Urothelium cell line (cell line): ENCODE measurements around the gene CFAP65.

ENCODE experiments used
- DNase-seq: peaks from one replicate; pipeline ENCODE4 v3.0.0; 2011; ENCODE audit warnings: low spot score, mixed read lengths
- FAIRE-seq: peaks from 2 replicates; lab custom pipeline; 2011; peaks lifted over from hg19 to GRCh38; lab: Jason Lieb, UNC

The CFAP65 gene

GRCh38 chr2:218979846-218980734 is 61.2 kb downstream of the CFAP65 start:
- FAIRE-seq = peak; percentile 9
- DNase-seq = peak; percentile 88

- FAIRE-seq = no peak
These were observed 66.1 kb downstream of the CFAP65 start for GRCh38 chr2:218975060-218975777.

GRCh38 chr2:218970894-218971293 is 70.4 kb downstream of the CFAP65 start:
- no peak for DNase-seq
- no peak for FAIRE-seq

More at GRCh38 chr2:218975060-218975777, 66.1 kb downstream of the CFAP65 start:
- no peak for DNase-seq

GRCh38 chr2:218964041-218964771 is 77.1 kb downstream of the CFAP65 start:
- FAIRE-seq (no peak), DNase-seq (peak; percentile 73)

GRCh38 chr2:218963601-218964000 is 77.7 kb downstream of the CFAP65 start:
- DNase-seq (no peak), FAIRE-seq (no peak)

GRCh38 chr2:218962859-218963492 is 78.3 kb downstream of the CFAP65 start:
- DNase-seq = peak; percentile 96

GRCh38 chr2:218961651-218962570 is 79.4 kb downstream of the CFAP65 start:
- DNase-seq = peak; percentile 73
- no peak for FAIRE-seq

More at GRCh38 chr2:218962859-218963492, 78.3 kb downstream of the CFAP65 start:
- peak; percentile 91 for FAIRE-seq

- DNase-seq (no peak), FAIRE-seq (no peak)
These were observed 80.1 kb downstream of the CFAP65 start for GRCh38 chr2:218961229-218961628.

- DNase-seq (no peak), FAIRE-seq (peak; percentile 40)
These were observed 80.8 kb downstream of the CFAP65 start for GRCh38 chr2:218960309-218961165.

GRCh38 chr2:218959761-218960308 is 81.5 kb downstream of the CFAP65 start:
- FAIRE-seq (no peak), DNase-seq (no peak)

GRCh38 chr2:218959141-218959731 is 82.1 kb downstream of the CFAP65 start, which contains the start of gene CDK5R2:
Gene CDK5R2, plus strand, starts transcription at chr2:218959666. Its CDS starts 155 bp downstream, at chr2:218959821.
- no peak for FAIRE-seq
- DNase-seq = peak; percentile 99

GRCh38 chr2:218958276-218958675 is 83.0 kb downstream of the CFAP65 start:
- FAIRE-seq = no peak
- DNase-seq = no peak

- DNase-seq = no peak
- no peak for FAIRE-seq
These were observed 83.6 kb downstream of the CFAP65 start for GRCh38 chr2:218957671-218958070.

- FAIRE-seq (no peak), DNase-seq (no peak)
These were observed 85.3 kb downstream of the CFAP65 start for GRCh38 chr2:218956039-218956438.

- FAIRE-seq = no peak
- DNase-seq = no peak
These were observed 86.6 kb downstream of the CFAP65 start for GRCh38 chr2:218954541-218955300.

GRCh38 chr2:218953366-218953954 is 87.9 kb downstream of the CFAP65 start:
- DNase-seq (no peak), FAIRE-seq (peak; percentile 59)
